ENCODE measurements around the gene TUBA3E.

DNA sequence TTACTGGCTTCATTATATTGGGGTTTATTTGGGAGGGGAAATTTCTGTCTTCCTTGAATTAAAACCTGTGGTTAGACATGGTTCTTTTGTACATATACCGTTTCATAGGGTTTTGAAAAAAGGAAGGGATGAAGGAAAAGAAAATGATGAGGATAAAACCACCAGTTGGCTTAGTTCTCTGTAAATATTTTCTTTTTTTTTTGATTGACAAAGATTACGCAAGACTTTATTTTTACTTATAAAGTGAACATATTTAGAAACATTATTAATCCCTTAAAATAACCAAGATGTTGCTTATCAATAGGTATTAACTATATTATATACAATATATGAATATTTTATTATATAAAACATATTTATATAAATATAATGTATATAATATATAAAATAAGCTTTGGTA lies 45.1 kb upstream of the TUBA3E start:
- TF ChIP-seq, protein P1, sequence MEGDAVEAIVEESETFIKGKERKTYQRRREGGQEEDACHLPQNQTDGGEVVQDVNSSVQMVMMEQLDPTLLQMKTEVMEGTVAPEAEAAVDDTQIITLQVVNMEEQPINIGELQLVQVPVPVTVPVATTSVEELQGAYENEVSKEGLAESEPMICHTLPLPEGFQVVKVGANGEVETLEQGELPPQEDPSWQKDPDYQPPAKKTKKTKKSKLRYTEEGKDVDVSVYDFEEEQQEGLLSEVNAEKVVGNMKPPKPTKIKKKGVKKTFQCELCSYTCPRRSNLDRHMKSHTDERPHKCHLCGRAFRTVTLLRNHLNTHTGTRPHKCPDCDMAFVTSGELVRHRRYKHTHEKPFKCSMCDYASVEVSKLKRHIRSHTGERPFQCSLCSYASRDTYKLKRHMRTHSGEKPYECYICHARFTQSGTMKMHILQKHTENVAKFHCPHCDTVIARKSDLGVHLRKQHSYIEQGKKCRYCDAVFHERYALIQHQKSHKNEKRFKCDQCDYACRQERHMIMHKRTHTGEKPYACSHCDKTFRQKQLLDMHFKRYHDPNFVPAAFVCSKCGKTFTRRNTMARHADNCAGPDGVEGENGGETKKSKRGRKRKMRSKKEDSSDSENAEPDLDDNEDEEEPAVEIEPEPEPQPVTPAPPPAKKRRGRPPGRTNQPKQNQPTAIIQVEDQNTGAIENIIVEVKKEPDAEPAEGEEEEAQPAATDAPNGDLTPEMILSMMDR (IDR thresholded peaks at IDR 0.05), result no peak
- no peak for TF ChIP-seq POLR2A (IDR thresholded peaks at IDR 0.05)

All from uterus (tissue), 2 donors.